ENCODE data around the gene TCF23. TPM values are rescaled to one million over a fixed set of nuclear protein-coding genes. Genes with fewer than 3 reads are reported as not detected.
A peak's percentile ranks its signal among the peaks of the same experiment; 100 is the strongest.
"Not testable (repeated sequence)": the region's sequence is repeated elsewhere in the genome, so short reads cannot be mapped to it uniquely, and the experiment has no call there.

The TCF23 gene
- total RNA-seq, result not detected in 2 replicates

- DNase-seq, result no peak
Measured at GRCh38 chr2:27148801-27149439, at the start of gene TCF23. TCF23 (plus strand) TSS chr2:27149004; CDS start chr2:27149134, 130 bp downstream.

GRCh38 chr2:27099334-27099955 is 49.4 kb upstream of the TCF23 start:
- no peak for DNase-seq

GRCh38 chr2:27100036-27100435 is 48.8 kb upstream of the TCF23 start:
- DNase-seq, result no peak

GRCh38 chr2:27102329-27102728 is 46.5 kb upstream of the TCF23 start:
- DNase-seq, result no peak

GRCh38 chr2:27105981-27106380 is 42.8 kb upstream of the TCF23 start:
- DNase-seq, result no peak

GRCh38 chr2:27108221-27108620 is 40.6 kb upstream of the TCF23 start:
- DNase-seq, result no peak

- DNase-seq, result no peak
Measured at GRCh38 chr2:27109083-27109482, 39.7 kb upstream of the TCF23 start.

GRCh38 chr2:27110603-27111352 is 38.0 kb upstream of the TCF23 start:
- not testable (repeated sequence) for DNase-seq

- not testable (repeated sequence) for DNase-seq
Measured at GRCh38 chr2:27111392-27112078, 37.3 kb upstream of the TCF23 start.

GRCh38 chr2:27115519-27115918 is 33.3 kb upstream of the TCF23 start:
- DNase-seq, result no peak

GRCh38 chr2:27117995-27118524 is 30.7 kb upstream of the TCF23 start:
- no peak for DNase-seq

GRCh38 chr2:27118525-27119329 is 30.1 kb upstream of the TCF23 start, which contains the start of gene CGREF1:
CGREF1 (minus strand) TSS chr2:27119128; CDS start chr2:27104366, 14,762 bp downstream.
- peak; percentile 23 for DNase-seq

- DNase-seq, result not testable (repeated sequence)
Measured at GRCh38 chr2:27119330-27119670, 29.5 kb upstream of the TCF23 start.

GRCh38 chr2:27121906-27122305 is 26.9 kb upstream of the TCF23 start:
- DNase-seq, result no peak

- DNase-seq, result no peak
Measured at GRCh38 chr2:27122791-27123190, 26.0 kb upstream of the TCF23 start.

- peak; percentile 28 for DNase-seq
Measured at GRCh38 chr2:27123302-27124150, 25.3 kb upstream of the TCF23 start, which contains the start of gene ABHD1. ABHD1 (plus strand) TSS chr2:27123815; CDS start chr2:27123949, 134 bp downstream.

GRCh38 chr2:27125104-27125503 is 23.7 kb upstream of the TCF23 start:
- no peak for DNase-seq

- DNase-seq, result no peak
Measured at GRCh38 chr2:27126252-27126710, 22.5 kb upstream of the TCF23 start.

GRCh38 chr2:27127883-27128667 is 20.7 kb upstream of the TCF23 start:
- no peak for DNase-seq

All from dermis blood vessel endothelial cell (primary cell).